ENCODE measurements around the gene RTN4IP1.

The RTN4IP1 gene

DNA sequence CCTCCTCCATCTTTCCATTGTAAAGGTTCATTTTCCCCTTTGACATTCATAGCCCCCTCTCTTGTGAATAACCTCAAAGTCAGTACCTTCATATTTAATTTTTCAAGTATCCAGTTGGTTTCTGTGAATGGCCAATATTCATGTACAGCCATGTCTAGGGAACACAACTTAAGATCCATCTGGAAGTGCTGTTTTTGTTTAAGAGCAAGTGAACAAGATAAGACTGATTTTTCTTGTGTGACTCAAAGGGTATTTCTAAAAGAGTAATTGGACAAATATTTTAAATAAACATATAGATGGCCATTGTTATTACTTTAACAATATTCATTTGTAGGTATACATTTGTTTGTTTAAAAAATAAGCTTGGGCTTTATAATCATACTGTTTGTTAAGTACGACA, 92.9 kb downstream of the RTN4IP1 start:
- TF ChIP-seq ZNF274 (IDR thresholded peaks at IDR 0.05; ENCODE audit: low read depth, low read length) = no peak
- no peak for TF ChIP-seq YY1 (IDR thresholded peaks at IDR 0.05; ENCODE audit: insufficient read depth, insufficient read length)
- no peak for TF ChIP-seq SUZ12 (IDR thresholded peaks at IDR 0.05; ENCODE audit: extremely low read depth, insufficient read depth, insufficient read length)
- Histone ChIP-seq H3K36me3 (ENCODE audit: insufficient read depth, insufficient read length, low read length) (no peaks in the 10 kb centered on the region), H3K4me3 (ENCODE audit: insufficient read length, low read depth) (no peak overlapping the region), H3K27me3 (ENCODE audit: insufficient read depth, insufficient read length) (no peaks in the 10 kb centered on the region), H3K9me3 (ENCODE audit: insufficient read depth, low read length) (no peaks in the 10 kb centered on the region), H3K9ac (ENCODE audit: insufficient read length, low read depth) (no peak overlapping the region), H3K4me1 (ENCODE audit: insufficient read depth, insufficient read length) (no peaks in the 10 kb centered on the region)
- no peak for DNase-seq (ENCODE audit: low read depth, low spot score)

DNA sequence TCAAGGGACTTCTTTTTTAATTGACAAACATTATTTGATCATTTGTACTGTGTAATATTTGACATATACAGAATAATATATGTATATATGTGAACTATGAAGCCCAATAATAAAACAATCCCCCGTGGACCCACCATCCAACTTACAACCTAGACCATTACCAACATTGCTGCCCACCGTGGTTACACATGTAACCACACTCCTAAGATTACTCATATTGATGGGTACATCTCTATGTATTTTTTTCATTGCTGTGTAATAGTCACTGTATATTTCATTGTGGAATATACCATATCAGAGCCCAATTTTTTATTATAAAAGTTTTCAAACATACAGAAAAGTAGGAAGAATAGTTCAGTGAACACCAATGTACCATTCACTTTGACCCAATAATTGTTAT, 94.3 kb downstream of the RTN4IP1 start:
- TF ChIP-seq SUZ12 (IDR thresholded peaks at IDR 0.05; ENCODE audit: extremely low read depth, insufficient read depth, insufficient read length) = no peak
- TF ChIP-seq YY1 (IDR thresholded peaks at IDR 0.05; ENCODE audit: insufficient read depth, insufficient read length) = no peak
- TF ChIP-seq ZNF274 (IDR thresholded peaks at IDR 0.05; ENCODE audit: low read depth, low read length) = no peak
- no peak for DNase-seq (ENCODE audit: low read depth, low spot score)
- Histone ChIP-seq H3K27me3 (ENCODE audit: insufficient read depth, insufficient read length) (no peaks in the 10 kb centered on the region), H3K4me3 (ENCODE audit: insufficient read length, low read depth) (no peak overlapping the region), H3K4me1 (ENCODE audit: insufficient read depth, insufficient read length) (no peaks in the 10 kb centered on the region), H3K9me3 (ENCODE audit: insufficient read depth, low read length) (no peaks in the 10 kb centered on the region), H3K9ac (ENCODE audit: insufficient read length, low read depth) (no peak overlapping the region), H3K36me3 (ENCODE audit: insufficient read depth, insufficient read length, low read length) (no peaks in the 10 kb centered on the region)

- no peak overlapping the region for H3K9ac ChIP-seq (ENCODE audit: insufficient read length, low read depth)
- DNase-seq (ENCODE audit: low read depth, low spot score) = no peak
- H3K36me3 ChIP-seq (ENCODE audit: insufficient read depth, insufficient read length, low read length) = no peaks in the 10 kb centered on the region
- no peaks in the 10 kb centered on the region for H3K27me3 ChIP-seq (ENCODE audit: insufficient read depth, insufficient read length)
- no peak overlapping the region for H3K4me3 ChIP-seq (ENCODE audit: insufficient read length, low read depth)
- TF ChIP-seq ZNF274 (IDR thresholded peaks at IDR 0.05; ENCODE audit: low read depth, low read length) (no peak), SUZ12 (IDR thresholded peaks at IDR 0.05; ENCODE audit: extremely low read depth, insufficient read depth, insufficient read length) (no peak), YY1 (IDR thresholded peaks at IDR 0.05; ENCODE audit: insufficient read depth, insufficient read length) (no peak)
- no peaks in the 10 kb centered on the region for H3K9me3 ChIP-seq (ENCODE audit: insufficient read depth, low read length)
- no peaks in the 10 kb centered on the region for H3K4me1 ChIP-seq (ENCODE audit: insufficient read depth, insufficient read length)
Observed at GRCh38 chr6:106534564-106534982, 94.7 kb downstream of the RTN4IP1 start.

GRCh38 chr6:106534004-106534403, 95.3 kb downstream of the RTN4IP1 start:
- Histone ChIP-seq H3K4me3 (ENCODE audit: insufficient read length, low read depth) (no peak overlapping the region), H3K9me3 (ENCODE audit: insufficient read depth, low read length) (no peaks in the 10 kb centered on the region), H3K9ac (ENCODE audit: insufficient read length, low read depth) (no peak overlapping the region), H3K27me3 (ENCODE audit: insufficient read depth, insufficient read length) (no peaks in the 10 kb centered on the region), H3K4me1 (ENCODE audit: insufficient read depth, insufficient read length) (no peaks in the 10 kb centered on the region), H3K36me3 (ENCODE audit: insufficient read depth, insufficient read length, low read length) (no peaks in the 10 kb centered on the region)
- DNase-seq (ENCODE audit: low read depth, low spot score) = no peak
- TF ChIP-seq YY1 (IDR thresholded peaks at IDR 0.05; ENCODE audit: insufficient read depth, insufficient read length) = no peak
- no peak for TF ChIP-seq SUZ12 (IDR thresholded peaks at IDR 0.05; ENCODE audit: extremely low read depth, insufficient read depth, insufficient read length)
- TF ChIP-seq ZNF274 (IDR thresholded peaks at IDR 0.05; ENCODE audit: low read depth, low read length) = no peak

GRCh38 chr6:106533054-106533453, 96.2 kb downstream of the RTN4IP1 start:
- DNase-seq (ENCODE audit: low read depth, low spot score) = no peak
- TF ChIP-seq YY1 (IDR thresholded peaks at IDR 0.05; ENCODE audit: insufficient read depth, insufficient read length) = no peak
- TF ChIP-seq ZNF274 (IDR thresholded peaks at IDR 0.05; ENCODE audit: low read depth, low read length) = no peak
- no peak for TF ChIP-seq SUZ12 (IDR thresholded peaks at IDR 0.05; ENCODE audit: extremely low read depth, insufficient read depth, insufficient read length)
- no peaks in the 10 kb centered on the region for H3K4me1 ChIP-seq (ENCODE audit: insufficient read depth, insufficient read length)
- H3K9ac ChIP-seq (ENCODE audit: insufficient read length, low read depth) = no peak overlapping the region
- H3K36me3 ChIP-seq (ENCODE audit: insufficient read depth, insufficient read length, low read length) = no peaks in the 10 kb centered on the region
- H3K9me3 ChIP-seq (ENCODE audit: insufficient read depth, low read length) = no peaks in the 10 kb centered on the region
- no peaks in the 10 kb centered on the region for H3K27me3 ChIP-seq (ENCODE audit: insufficient read depth, insufficient read length)
- no peak overlapping the region for H3K4me3 ChIP-seq (ENCODE audit: insufficient read length, low read depth)

- TF ChIP-seq YY1 (IDR thresholded peaks at IDR 0.05; ENCODE audit: insufficient read depth, insufficient read length) = no peak
- TF ChIP-seq ZNF274 (IDR thresholded peaks at IDR 0.05; ENCODE audit: low read depth, low read length) = no peak
- no peak for DNase-seq (ENCODE audit: low read depth, low spot score)
- Histone ChIP-seq H3K4me3 (ENCODE audit: insufficient read length, low read depth) (no peak overlapping the region), H3K27me3 (ENCODE audit: insufficient read depth, insufficient read length) (no peaks in the 10 kb centered on the region), H3K9me3 (ENCODE audit: insufficient read depth, low read length) (no peaks in the 10 kb centered on the region), H3K9ac (ENCODE audit: insufficient read length, low read depth) (no peak overlapping the region), H3K36me3 (ENCODE audit: insufficient read depth, insufficient read length, low read length) (no peaks in the 10 kb centered on the region), H3K4me1 (ENCODE audit: insufficient read depth, insufficient read length) (no peaks in the 10 kb centered on the region)
Observed at GRCh38 chr6:106530502-106530901, 98.8 kb downstream of the RTN4IP1 start.

GRCh38 chr6:106530026-106530425, 99.3 kb downstream of the RTN4IP1 start:
- Histone ChIP-seq H3K9ac (ENCODE audit: insufficient read length, low read depth) (no peak overlapping the region), H3K4me1 (ENCODE audit: insufficient read depth, insufficient read length) (no peaks in the 10 kb centered on the region), H3K4me3 (ENCODE audit: insufficient read length, low read depth) (no peak overlapping the region), H3K9me3 (ENCODE audit: insufficient read depth, low read length) (no peaks in the 10 kb centered on the region), H3K27me3 (ENCODE audit: insufficient read depth, insufficient read length) (no peaks in the 10 kb centered on the region), H3K36me3 (ENCODE audit: insufficient read depth, insufficient read length, low read length) (no peaks in the 10 kb centered on the region)
- TF ChIP-seq ZNF274 (IDR thresholded peaks at IDR 0.05; ENCODE audit: low read depth, low read length) (no peak), YY1 (IDR thresholded peaks at IDR 0.05; ENCODE audit: insufficient read depth, insufficient read length) (no peak), SUZ12 (IDR thresholded peaks at IDR 0.05; ENCODE audit: extremely low read depth, insufficient read depth, insufficient read length) (no peak)
- DNase-seq (ENCODE audit: low read depth, low spot score) = no peak

DNA sequence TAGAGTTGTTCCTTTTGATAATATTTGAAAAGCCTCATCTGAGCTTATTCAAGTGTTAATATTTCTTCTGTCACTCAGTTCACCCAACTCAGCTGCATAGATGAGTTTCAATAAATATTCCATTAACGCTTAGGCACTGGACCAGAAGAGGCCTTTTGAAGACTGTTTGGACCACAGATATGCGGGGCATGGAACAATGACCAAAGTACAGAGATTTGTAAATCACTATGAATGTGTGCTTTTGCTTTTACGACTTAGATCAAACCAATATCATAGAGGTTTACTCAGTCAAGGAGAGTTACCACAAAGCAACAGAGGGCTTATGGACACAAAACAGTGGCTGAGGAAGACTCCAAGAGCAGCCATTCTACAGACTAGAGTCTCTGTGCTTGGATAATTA, 99.9 kb downstream of the RTN4IP1 start:
- TF ChIP-seq YY1 (IDR thresholded peaks at IDR 0.05; ENCODE audit: insufficient read depth, insufficient read length) (no peak), ZNF274 (IDR thresholded peaks at IDR 0.05; ENCODE audit: low read depth, low read length) (no peak), SUZ12 (IDR thresholded peaks at IDR 0.05; ENCODE audit: extremely low read depth, insufficient read depth, insufficient read length) (no peak)
- Histone ChIP-seq H3K9me3 (ENCODE audit: insufficient read depth, low read length) (no peaks in the 10 kb centered on the region), H3K4me3 (ENCODE audit: insufficient read length, low read depth) (no peak overlapping the region), H3K9ac (ENCODE audit: insufficient read length, low read depth) (no peak overlapping the region), H3K36me3 (ENCODE audit: insufficient read depth, insufficient read length, low read length) (no peaks in the 10 kb centered on the region), H3K4me1 (ENCODE audit: insufficient read depth, insufficient read length) (no peaks in the 10 kb centered on the region), H3K27me3 (ENCODE audit: insufficient read depth, insufficient read length) (no peaks in the 10 kb centered on the region)
- no peak for DNase-seq (ENCODE audit: low read depth, low spot score)
